HG02759 (cell line): ENCODE measurements around the gene ABCC1.

Source experiments
- ATAC-seq: cut with Tn5 transposase; IDR thresholded peaks from one replicate; pipeline ENCODE4 v1.9.1; 2021; ENCODE audit warnings: mild to moderate bottlenecking, moderate library complexity; ENCODE audit not compliant: unreplicated experiment

ABCC1 gene

GRCh38 chr16:16016388-16016964 is 67.1 kb downstream of the ABCC1 start:
- no peak for ATAC-seq

GRCh38 chr16:16017812-16018211 is 68.4 kb downstream of the ABCC1 start:
- ATAC-seq, result no peak

GRCh38 chr16:16018705-16019104 is 69.3 kb downstream of the ABCC1 start:
- no peak for ATAC-seq

- ATAC-seq, result no peak
These were observed 70.1 kb downstream of the ABCC1 start for GRCh38 chr16:16019488-16019887.

- ATAC-seq, result no peak
These were observed 70.9 kb downstream of the ABCC1 start for GRCh38 chr16:16020291-16020690.

- no peak for ATAC-seq
These were observed 71.6 kb downstream of the ABCC1 start for GRCh38 chr16:16021020-16021419.

GRCh38 chr16:16021646-16021987 is 72.2 kb downstream of the ABCC1 start:
- ATAC-seq, result no peak

GRCh38 chr16:16021988-16022682 is 72.7 kb downstream of the ABCC1 start:
- no peak for ATAC-seq

- no peak for ATAC-seq
These were observed 73.3 kb downstream of the ABCC1 start for GRCh38 chr16:16022683-16023064.

GRCh38 chr16:16025214-16025968 is 76.0 kb downstream of the ABCC1 start:
- ATAC-seq, result no peak

- no peak for ATAC-seq
These were observed 78.4 kb downstream of the ABCC1 start for GRCh38 chr16:16027728-16028310.

GRCh38 chr16:16028311-16028999 is 79.0 kb downstream of the ABCC1 start:
- no peak for ATAC-seq

GRCh38 chr16:16029431-16030011 is 80.1 kb downstream of the ABCC1 start:
- no peak for ATAC-seq

GRCh38 chr16:16030449-16030848 is 81.0 kb downstream of the ABCC1 start:
- no peak for ATAC-seq

- no peak for ATAC-seq
These were observed 82.0 kb downstream of the ABCC1 start for GRCh38 chr16:16031401-16031800.

- no peak for ATAC-seq
These were observed 83.0 kb downstream of the ABCC1 start for GRCh38 chr16:16032271-16032979.

GRCh38 chr16:16033208-16033717 is 83.8 kb downstream of the ABCC1 start:
- no peak for ATAC-seq

- no peak for ATAC-seq
These were observed 87.0 kb downstream of the ABCC1 start for GRCh38 chr16:16036359-16036792.

GRCh38 chr16:16037521-16037920 is 88.1 kb downstream of the ABCC1 start:
- ATAC-seq, result no peak

GRCh38 chr16:16037970-16038369 is 88.6 kb downstream of the ABCC1 start:
- ATAC-seq, result no peak
